ENCODE measurements around the gene LECT2. TPM values are rescaled to one million over a fixed set of nuclear protein-coding genes. Genes with fewer than 3 reads are reported as not detected.

LECT2 gene
- total RNA-seq, 2 donors from 2014 or later, result not detected

DNA sequence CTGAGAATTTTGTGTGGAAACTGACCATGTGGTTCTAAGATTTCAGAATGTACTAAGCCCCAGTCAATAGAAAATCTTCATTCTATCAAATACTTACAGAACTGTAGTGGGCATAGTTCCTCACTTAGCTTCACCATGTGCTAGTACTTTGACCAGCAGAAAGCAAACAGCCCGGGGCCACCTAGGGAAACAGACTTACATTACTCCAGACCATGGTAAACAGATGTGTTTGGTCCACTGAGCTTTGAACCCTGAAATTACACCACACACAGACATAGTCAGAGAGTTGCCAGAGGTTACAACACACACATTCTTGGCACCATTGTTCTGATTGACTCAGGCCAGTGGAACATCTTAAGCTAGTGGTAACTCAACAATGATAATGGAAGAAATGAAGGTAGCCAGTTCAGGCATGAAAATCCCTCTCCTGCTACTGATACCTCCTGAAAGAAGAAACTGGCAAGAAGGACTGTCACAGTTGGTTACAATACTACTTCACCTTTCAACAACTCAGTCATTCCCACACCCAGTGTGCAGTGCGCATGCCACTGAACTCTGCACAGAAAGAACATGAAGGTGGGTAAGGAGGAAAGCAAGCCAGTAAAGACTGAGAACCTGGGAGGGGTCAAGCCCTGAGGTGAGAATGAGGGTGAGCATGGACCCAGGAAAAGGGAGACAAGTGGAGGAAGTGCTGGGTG lies 18.7 kb upstream of the LECT2 start:
- H3K4me1 Mint-ChIP-seq (ENCODE audit: low read depth in 2 of 2), result no peaks in the 10 kb centered on the region
- no peak overlapping the region for H3K27ac Mint-ChIP-seq
- H3K4me3 Mint-ChIP-seq, result no peak overlapping the region
- H3K9me3 Mint-ChIP-seq, result no peaks in the 10 kb centered on the region
- peaks cover 47 to 72% of the 10 kb centered on the region in 2 donors for H3K27me3 Mint-ChIP-seq
- ATAC-seq (no peak), DNase-seq (ENCODE audit: low spot score) (no peak)
- H3K36me3 Mint-ChIP-seq, result no peaks in the 10 kb centered on the region

DNA sequence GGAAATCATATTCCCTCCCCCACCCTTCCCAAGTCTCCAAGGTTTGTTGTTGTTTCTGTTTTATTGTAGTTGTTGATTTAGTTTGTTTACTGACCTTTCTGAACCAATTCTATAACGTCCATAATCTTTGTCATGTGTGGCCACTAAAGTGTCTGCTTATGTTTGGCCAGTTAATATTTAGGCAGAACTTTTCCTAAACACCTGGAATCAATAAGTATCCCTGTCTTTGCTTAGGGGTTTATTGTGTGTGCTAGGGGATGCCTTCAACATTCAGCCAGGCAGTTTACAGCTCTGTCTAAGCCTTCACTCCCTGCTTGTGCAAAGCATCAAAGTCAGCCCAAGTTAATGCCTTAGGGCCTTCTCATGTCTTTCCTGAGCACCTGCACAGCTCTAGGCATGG lies 16.9 kb upstream of the LECT2 start:
- H3K4me3 Mint-ChIP-seq, result no peak overlapping the region
- DNase-seq (ENCODE audit: low spot score), result no peak
- H3K4me1 Mint-ChIP-seq (ENCODE audit: low read depth in 2 of 2), result no peaks in the 10 kb centered on the region
- H3K27me3 Mint-ChIP-seq, result peaks cover 42 to 78% of the 10 kb centered on the region in 2 donors
- no peaks in the 10 kb centered on the region for H3K36me3 Mint-ChIP-seq
- H3K9me3 Mint-ChIP-seq, result no peaks in the 10 kb centered on the region
- no peak for ATAC-seq
- no peak overlapping the region for H3K27ac Mint-ChIP-seq

DNA sequence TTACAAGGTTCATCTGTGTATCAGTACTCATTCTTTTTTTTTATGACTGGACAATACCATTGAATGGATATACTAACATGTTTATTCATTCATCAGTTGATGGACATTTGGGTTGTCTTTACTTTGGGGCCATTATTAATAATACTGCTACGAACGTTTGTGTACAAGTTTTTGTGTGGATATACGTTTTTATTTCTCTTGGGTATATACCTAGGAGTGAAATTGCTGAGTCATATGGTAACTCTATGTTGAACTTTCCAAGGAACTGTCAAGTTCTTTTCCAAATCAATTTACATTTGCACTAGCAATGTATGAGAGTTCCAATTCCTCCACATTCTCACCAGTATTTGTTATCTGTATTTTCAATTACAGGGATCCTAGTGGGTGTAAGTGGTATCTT lies 12.0 kb upstream of the LECT2 start:
- H3K9me3 Mint-ChIP-seq, result no peaks in the 10 kb centered on the region
- H3K4me3 Mint-ChIP-seq, result no peak overlapping the region
- H3K27ac Mint-ChIP-seq, result no peak overlapping the region
- DNase-seq (ENCODE audit: low spot score) (no peak), ATAC-seq (no peak)
- H3K36me3 Mint-ChIP-seq, result no peaks in the 10 kb centered on the region
- no peaks in the 10 kb centered on the region for H3K4me1 Mint-ChIP-seq (ENCODE audit: low read depth in 2 of 2)
- peaks cover 27 to 69% of the 10 kb centered on the region in 2 donors for H3K27me3 Mint-ChIP-seq

DNA sequence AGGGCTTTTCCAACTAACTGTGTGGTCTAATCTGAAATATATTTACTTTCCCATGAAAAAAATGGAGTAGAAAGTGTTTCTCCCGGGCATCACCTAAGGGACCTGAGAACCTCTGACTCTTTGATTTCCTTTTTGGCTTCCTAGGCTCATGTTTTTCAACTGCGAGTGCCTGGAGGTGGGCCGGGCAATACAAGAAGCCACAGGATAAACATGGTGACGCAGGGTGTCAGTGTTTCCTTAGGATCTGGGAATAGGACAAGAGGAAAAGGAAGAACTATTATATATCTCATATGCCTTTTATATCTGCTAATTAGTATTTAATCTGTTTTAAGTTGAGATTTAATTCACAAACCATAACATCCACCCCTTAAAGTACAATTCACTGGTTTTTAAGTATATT lies 11.4 kb upstream of the LECT2 start:
- ATAC-seq, result no peak
- DNase-seq (ENCODE audit: low spot score), result no peak
- Mint-ChIP-seq H3K4me3 (no peak overlapping the region), H3K27me3 (peaks cover 24 to 65% of the 10 kb centered on the region in 2 donors), H3K36me3 (no peaks in the 10 kb centered on the region), H3K4me1 (ENCODE audit: low read depth in 2 of 2) (no peaks in the 10 kb centered on the region), H3K9me3 (no peaks in the 10 kb centered on the region), H3K27ac (no peak overlapping the region)

DNA sequence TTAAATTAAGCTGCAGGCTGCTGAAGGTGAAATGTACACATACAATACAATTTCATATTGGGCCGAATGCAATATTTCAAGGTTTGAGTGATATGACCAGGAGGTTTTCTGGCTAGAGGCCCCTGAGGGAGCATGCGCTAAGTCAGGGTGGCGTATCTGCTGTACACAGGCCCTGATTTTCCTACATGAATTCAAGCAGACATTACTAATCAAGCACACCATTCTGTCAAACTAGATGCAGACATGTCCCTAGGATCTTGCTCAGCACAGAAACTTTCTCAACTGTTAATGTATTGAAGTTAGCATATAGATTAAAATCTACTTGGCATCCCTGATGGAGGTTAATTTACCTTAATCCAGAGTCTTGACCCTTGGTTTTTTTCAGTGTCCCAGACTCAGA lies 10.7 kb upstream of the LECT2 start:
- H3K27ac Mint-ChIP-seq, result no peak overlapping the region
- no peak for ATAC-seq

DNA sequence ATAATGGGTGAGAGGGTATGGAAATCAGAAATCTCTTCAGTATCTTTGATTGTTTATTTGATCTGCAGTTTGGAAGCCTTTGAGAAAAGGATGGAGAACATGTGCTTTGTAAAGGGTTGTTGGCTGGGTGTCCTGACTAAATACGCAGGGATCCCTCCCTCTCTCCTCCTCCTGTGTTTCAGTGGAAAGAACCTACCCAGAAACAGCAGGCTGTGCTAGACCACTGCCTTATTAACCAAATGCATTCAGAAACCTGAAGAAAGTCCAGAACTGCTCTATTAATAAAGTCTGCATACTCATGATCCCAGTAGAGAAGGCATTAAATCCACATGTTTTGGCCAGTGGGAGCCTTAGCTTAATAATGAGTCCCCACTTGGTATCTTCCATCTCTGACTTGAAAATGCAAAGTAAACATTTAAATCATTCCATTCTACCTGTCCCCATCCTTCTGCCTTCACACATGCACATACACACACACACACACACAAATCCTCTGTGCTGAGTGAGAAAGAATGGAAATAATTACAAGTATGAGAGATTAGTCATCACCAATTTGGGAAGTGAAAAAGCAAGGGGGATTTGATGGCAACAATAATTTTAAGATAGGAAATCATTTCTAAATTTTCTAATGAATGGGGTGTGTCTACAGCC lies 10.0 kb upstream of the LECT2 start:
- no peak overlapping the region for H3K4me3 Mint-ChIP-seq
- H3K4me1 Mint-ChIP-seq (ENCODE audit: low read depth in 2 of 2), result no peaks in the 10 kb centered on the region
- H3K27ac Mint-ChIP-seq, result no peak overlapping the region
- DNase-seq (ENCODE audit: low spot score), result no peak
- no peaks in the 10 kb centered on the region for H3K36me3 Mint-ChIP-seq
- no peak for ATAC-seq
- H3K9me3 Mint-ChIP-seq, result no peaks in the 10 kb centered on the region
- H3K27me3 Mint-ChIP-seq, result peaks cover 22 to 61% of the 10 kb centered on the region in 2 donors

More for the DNA sequence above, 10.7 kb upstream of the LECT2 start:
- Mint-ChIP-seq H3K4me3 (no peak overlapping the region), H3K9me3 (no peaks in the 10 kb centered on the region), H3K36me3 (no peaks in the 10 kb centered on the region), H3K4me1 (ENCODE audit: low read depth in 2 of 2) (no peaks in the 10 kb centered on the region), H3K27me3 (peaks cover 21 to 61% of the 10 kb centered on the region in 2 donors)
- DNase-seq (ENCODE audit: low spot score), result no peak

DNA sequence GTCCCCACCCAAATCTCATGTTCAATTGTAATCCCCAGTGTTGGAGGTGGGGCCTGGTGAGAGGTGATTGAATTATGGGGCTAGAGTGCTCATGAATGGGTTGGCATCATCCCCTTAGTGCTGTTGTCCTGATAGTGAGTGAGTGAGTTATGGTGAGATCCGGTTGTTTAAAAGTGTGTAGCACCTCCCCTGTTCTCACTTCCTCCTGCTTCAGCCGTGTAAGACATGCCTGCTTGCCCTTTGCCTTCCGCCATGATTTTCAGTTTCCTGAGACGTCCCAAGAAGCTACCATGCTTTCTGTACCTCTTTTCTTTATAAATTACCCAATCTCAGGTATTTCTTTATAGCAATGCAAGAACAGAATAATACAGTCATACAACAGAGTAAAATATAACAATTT lies 742 bp upstream of the LECT2 start:
- no peaks in the 10 kb centered on the region for H3K4me1 Mint-ChIP-seq (ENCODE audit: low read depth in 2 of 2)
- H3K27ac Mint-ChIP-seq, result no peak overlapping the region
- H3K27me3 Mint-ChIP-seq, result peaks cover 25 to 57% of the 10 kb centered on the region in 2 donors
- no peak overlapping the region for H3K4me3 Mint-ChIP-seq
- ATAC-seq, result no peak
- no peak for DNase-seq (ENCODE audit: low spot score)
- H3K9me3 Mint-ChIP-seq, result no peaks in the 10 kb centered on the region
- no peaks in the 10 kb centered on the region for H3K36me3 Mint-ChIP-seq

DNA sequence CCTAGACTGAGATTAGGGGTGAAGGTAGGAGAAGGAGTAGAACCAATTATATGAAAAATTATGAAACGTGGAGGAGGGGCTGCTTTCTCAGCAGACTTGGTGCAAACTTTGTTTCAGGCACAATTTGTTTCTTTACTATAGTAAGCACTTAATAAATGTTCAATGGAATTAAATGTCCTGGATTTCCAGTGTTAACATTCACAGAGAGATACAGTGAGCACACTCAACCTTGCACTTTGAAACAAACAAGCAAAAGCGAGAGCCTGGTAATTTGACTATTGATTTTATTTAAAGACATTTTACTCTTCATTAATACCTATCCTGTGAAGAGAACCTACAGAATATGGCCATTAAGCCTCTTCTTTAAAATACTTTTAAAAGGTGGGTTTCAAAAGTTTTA lies 933 bp downstream of the LECT2 start:
- no peak overlapping the region for H3K4me3 Mint-ChIP-seq
- H3K36me3 Mint-ChIP-seq, result no peaks in the 10 kb centered on the region
- no peaks in the 10 kb centered on the region for H3K4me1 Mint-ChIP-seq (ENCODE audit: low read depth in 2 of 2)
- ATAC-seq (no peak), DNase-seq (ENCODE audit: low spot score) (no peak)
- peaks cover 18 to 51% of the 10 kb centered on the region in 2 donors for H3K27me3 Mint-ChIP-seq
- no peak overlapping the region for H3K27ac Mint-ChIP-seq
- no peaks in the 10 kb centered on the region for H3K9me3 Mint-ChIP-seq

DNA sequence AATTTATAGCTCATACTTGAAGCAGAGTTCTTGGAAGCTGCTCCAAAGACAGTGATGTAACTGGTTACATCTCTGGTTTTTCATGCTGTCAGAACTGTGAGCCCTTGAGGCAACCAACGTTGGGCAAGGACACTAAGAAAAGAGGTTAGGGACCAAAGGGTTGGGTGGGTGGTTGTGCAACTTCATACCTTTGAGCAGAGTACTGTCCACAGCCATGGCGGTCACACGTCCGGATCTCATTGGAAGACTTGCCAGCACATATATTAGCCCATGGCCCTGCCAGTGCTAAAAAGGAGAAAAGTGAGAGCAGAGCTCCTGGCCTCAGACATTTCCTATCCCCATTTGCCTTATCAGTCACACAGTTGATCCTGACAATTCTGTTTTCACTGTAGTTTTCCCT lies 2.1 kb downstream of the LECT2 start:
- H3K4me1 Mint-ChIP-seq (ENCODE audit: low read depth in 2 of 2), result no peaks in the 10 kb centered on the region
- H3K27ac Mint-ChIP-seq, result no peak overlapping the region
- no peak for DNase-seq (ENCODE audit: low spot score)
- H3K27me3 Mint-ChIP-seq, result peaks cover 13 to 50% of the 10 kb centered on the region in 2 donors
- no peak for ATAC-seq
- H3K4me3 Mint-ChIP-seq, result no peak overlapping the region
- no peaks in the 10 kb centered on the region for H3K9me3 Mint-ChIP-seq
- H3K36me3 Mint-ChIP-seq, result no peaks in the 10 kb centered on the region

DNA sequence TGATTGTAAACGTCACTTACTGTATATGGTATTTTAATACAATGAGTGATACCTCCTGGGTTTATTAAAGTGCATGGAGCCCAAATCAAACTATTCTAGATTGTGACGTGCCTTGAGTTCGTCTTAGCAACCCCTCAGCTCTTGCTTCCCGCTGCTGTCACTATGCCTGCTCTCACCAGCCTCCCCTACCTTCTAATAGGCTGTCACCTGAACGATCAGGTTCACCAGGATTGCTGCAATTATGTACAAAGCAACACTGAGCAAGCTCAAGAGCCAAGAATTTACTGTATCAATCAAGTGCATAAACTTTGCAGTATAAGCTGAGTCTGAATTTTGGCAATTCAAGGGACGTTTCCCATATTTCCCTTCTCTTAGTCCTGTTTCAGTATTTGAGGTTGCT lies 3.0 kb downstream of the LECT2 start:
- no peak for DNase-seq (ENCODE audit: low spot score)
- Mint-ChIP-seq H3K4me3 (no peak overlapping the region), H3K9me3 (no peaks in the 10 kb centered on the region), H3K27ac (no peak overlapping the region), H3K27me3 (peaks cover 13 to 47% of the 10 kb centered on the region in 2 donors), H3K4me1 (ENCODE audit: low read depth in 2 of 2) (no peaks in the 10 kb centered on the region), H3K36me3 (no peaks in the 10 kb centered on the region)
- ATAC-seq, result no peak

DNA sequence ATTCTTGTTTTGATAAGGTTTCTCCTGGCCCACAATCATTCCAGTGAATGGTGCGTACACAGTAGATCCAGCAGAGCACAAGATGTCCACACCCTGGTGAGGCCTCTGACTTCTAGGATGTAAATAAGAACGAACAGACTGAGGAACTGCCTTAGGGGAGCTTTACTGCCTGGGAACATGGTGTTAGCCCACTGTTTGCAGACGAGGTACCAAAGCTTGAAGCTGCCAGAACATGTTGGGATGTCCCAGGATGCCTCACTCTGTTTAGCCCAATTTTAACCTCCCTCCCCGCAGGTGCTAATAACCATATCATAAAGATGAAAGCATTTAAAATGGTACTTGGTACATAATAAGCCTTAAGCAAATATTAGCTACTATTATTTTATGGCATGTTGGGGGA lies 3.5 kb downstream of the LECT2 start:
- Mint-ChIP-seq H3K9me3 (no peaks in the 10 kb centered on the region), H3K36me3 (no peaks in the 10 kb centered on the region), H3K27ac (no peak overlapping the region), H3K4me1 (ENCODE audit: low read depth in 2 of 2) (no peaks in the 10 kb centered on the region), H3K4me3 (no peak overlapping the region), H3K27me3 (peaks cover 13 to 45% of the 10 kb centered on the region in 2 donors)
- DNase-seq (ENCODE audit: low spot score), result no peak
- ATAC-seq, result no peak

DNA sequence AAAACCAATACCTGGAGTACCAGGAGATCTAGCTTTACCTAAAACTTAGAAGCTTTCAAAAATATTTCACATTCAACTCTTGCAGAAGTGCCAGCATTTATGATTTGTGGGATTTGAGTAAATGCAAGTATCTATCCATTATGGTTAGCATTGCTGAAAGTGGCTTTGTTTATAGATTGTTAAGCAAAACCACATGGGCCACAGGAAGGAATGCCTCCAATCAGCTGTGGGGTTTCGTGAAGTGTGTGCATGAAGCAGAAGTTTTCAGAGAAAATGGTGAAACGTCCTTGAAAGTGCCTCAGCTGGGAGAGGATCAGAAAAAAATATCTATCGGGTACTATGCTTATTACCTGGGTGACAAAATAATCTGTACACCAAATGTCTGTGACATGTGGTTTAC lies 4.2 kb downstream of the LECT2 start:
- ATAC-seq, result no peak
- no peak overlapping the region for H3K4me3 Mint-ChIP-seq
- no peaks in the 10 kb centered on the region for H3K36me3 Mint-ChIP-seq
- DNase-seq (ENCODE audit: low spot score), result no peak
- peaks cover 13 to 43% of the 10 kb centered on the region in 2 donors for H3K27me3 Mint-ChIP-seq
- no peaks in the 10 kb centered on the region for H3K9me3 Mint-ChIP-seq
- no peaks in the 10 kb centered on the region for H3K4me1 Mint-ChIP-seq (ENCODE audit: low read depth in 2 of 2)
- H3K27ac Mint-ChIP-seq, result no peak overlapping the region

DNA sequence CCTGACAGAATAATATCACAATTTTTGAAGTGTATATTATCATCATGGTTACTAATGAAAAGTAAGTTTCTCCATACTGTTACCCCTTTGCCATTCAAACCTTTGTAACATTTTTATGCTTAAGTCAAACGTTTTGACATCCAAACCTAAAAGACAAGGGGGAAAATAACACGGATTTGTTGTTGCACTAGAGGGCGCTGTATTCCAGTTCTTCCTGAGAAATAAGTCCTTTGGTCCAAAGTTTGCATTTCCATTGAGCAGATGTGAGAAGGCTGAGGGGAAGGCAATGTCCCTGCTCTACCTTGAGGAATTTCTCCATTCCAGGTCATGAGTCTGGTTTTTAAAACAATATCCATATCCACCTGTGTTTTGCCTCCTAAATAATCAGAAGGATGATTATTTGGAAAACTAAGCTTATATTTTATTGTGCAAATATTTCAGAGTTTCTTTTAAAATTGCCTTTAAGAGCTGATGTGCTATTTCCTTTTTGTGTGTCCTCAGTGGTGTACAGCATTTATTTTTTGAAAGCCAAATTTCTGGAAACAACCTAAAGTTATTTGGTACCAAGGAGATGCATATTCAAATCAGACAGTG lies 9.7 kb downstream of the LECT2 start:
- no peak for ATAC-seq
- H3K27me3 Mint-ChIP-seq, result peaks cover 12 to 49% of the 10 kb centered on the region in 2 donors
- H3K27ac Mint-ChIP-seq, result no peak overlapping the region
- H3K9me3 Mint-ChIP-seq, result no peaks in the 10 kb centered on the region
- no peak overlapping the region for H3K4me3 Mint-ChIP-seq
- no peak for DNase-seq (ENCODE audit: low spot score)
- no peaks in the 10 kb centered on the region for H3K4me1 Mint-ChIP-seq (ENCODE audit: low read depth in 2 of 2)
- no peaks in the 10 kb centered on the region for H3K36me3 Mint-ChIP-seq

DNA sequence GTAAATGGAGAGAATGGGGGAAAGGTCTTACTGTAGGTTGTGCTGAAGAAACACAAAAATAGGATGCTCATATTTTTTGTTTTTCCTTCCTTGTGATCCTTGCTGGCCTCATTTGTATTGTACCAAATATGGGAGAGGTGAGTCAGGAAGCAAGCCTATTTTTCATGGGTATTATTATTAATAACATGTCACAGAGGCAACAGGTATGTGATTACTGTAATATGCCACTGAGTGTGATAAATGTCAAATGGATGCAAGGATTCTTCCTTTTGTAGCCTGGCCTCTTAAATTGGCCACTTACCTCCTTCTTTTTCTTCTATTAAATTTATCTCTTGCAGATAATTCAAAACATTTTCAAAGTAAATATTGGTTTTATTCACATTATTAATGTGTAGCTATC lies 10.2 kb downstream of the LECT2 start:
- Mint-ChIP-seq H3K9me3 (no peaks in the 10 kb centered on the region), H3K4me3 (no peak overlapping the region), H3K27ac (no peak overlapping the region), H3K36me3 (no peaks in the 10 kb centered on the region), H3K27me3 (peaks cover 12 to 45% of the 10 kb centered on the region in 2 donors), H3K4me1 (ENCODE audit: low read depth in 2 of 2) (no peaks in the 10 kb centered on the region)
- DNase-seq (ENCODE audit: low spot score), result no peak
- no peak for ATAC-seq

All from natural killer cell treated with Interleukin-12 subunit alpha and Interleukin-12 subunit beta and Interleukin-15 and Interleukin-18, amount 100 ng/mL, for 72 hours (primary cell).